Muscle layer of colon (tissue), 2 donors: ENCODE measurements around the gene GNB2.

Source experiments
- H3K27ac ChIP-seq: one replicate; pipeline ENCODE4 v1.7.0; 2013; ENCODE audit warnings: low read depth, mild to moderate bottlenecking, low read length, moderate library complexity
- H3K27me3 ChIP-seq, 2 donors: one replicate each; pipeline ENCODE4 v1.7.0; 2013; ENCODE audit warnings: low read length in 2 of 2, mild to moderate bottlenecking in 2 of 2; ENCODE audit not compliant: insufficient read depth in 2 of 2, control insufficient read depth in 1 of 2
- H3K36me3 ChIP-seq: one replicate; pipeline ENCODE4 v1.7.0; 2013; ENCODE audit warnings: mild to moderate bottlenecking, low read length; ENCODE audit not compliant: insufficient read depth
- H3K4me1 ChIP-seq: one replicate; pipeline ENCODE4 v1.7.0; 2013; ENCODE audit warnings: mild to moderate bottlenecking, low read length; ENCODE audit not compliant: insufficient read depth
- H3K4me3 ChIP-seq, 2 donors: one replicate each; pipeline ENCODE4 v1.7.0; 2013; ENCODE audit warnings: low read length in 2 of 2, low read depth in 1 of 2, mild to moderate bottlenecking in 1 of 2, moderate library complexity in 1 of 2
- H3K9ac ChIP-seq: one replicate; pipeline ENCODE4 v1.7.0; 2013; ENCODE audit warnings: low read length
- H3K9me3 ChIP-seq: one replicate; pipeline ENCODE4 v1.7.0; 2013; ENCODE audit warnings: mild to moderate bottlenecking, low read length
- donor health status: abdominal sarcoma.
- donor health status: Adenocarcinoma of cecum.

GNB2 gene

GRCh38 chr7:100673302-100673941 lies at the start of gene GNB2:
GNB2 (plus strand) TSS chr7:100673740; CDS start chr7:100676266, 2,526 bp downstream.
- Histone ChIP-seq H3K36me3 (peaks cover 20% of the 10 kb centered on the region), H3K9me3 (no peaks in the 10 kb centered on the region), H3K4me1 (peaks cover 8% of the 10 kb centered on the region), H3K9ac (peak within 1 kb of the TSS; percentile 61), H3K27ac (peak within 1 kb of the TSS; percentile 98), H3K4me3 (peak within 1 kb of the TSS; percentile 81 to 83), H3K27me3 (no peaks in the 10 kb centered on the region)

- Histone ChIP-seq H3K27ac (no peak overlapping the region), H3K9ac (no peak overlapping the region), H3K4me1 (no peaks in the 10 kb centered on the region), H3K27me3 (peaks cover 0 to 16% of the 10 kb centered on the region in 2 donors), H3K36me3 (no peaks in the 10 kb centered on the region), H3K9me3 (no peaks in the 10 kb centered on the region), H3K4me3 (no peak overlapping the region)
Observed at GRCh38 chr7:100623951-100624824, 49.4 kb upstream of the GNB2 start.

DNA sequence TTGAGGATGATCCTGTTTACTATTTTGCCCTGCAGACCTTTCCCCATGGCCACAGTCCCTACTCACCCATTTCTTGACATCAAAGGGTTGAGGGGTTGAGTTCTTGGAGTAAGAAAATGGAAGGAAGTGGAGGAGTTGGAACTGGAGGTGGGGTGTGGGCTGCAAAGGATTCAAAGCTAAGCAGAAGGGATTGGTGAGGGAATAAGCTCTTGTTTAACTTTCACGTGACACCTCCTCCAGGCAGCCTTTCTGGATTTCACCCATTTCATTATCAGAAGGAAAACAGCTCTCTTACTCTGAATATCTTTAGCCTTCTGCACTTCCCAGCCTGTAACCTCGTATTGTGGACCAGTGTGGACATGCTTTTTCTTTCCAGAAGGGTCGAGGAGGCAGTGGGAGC lies 47.5 kb upstream of the GNB2 start:
- Histone ChIP-seq H3K9me3 (no peaks in the 10 kb centered on the region), H3K9ac (no peak overlapping the region), H3K4me3 (peak overlapping the region in 1 of 2 donors; percentile 32), H3K27me3 (peaks cover 0 to 21% of the 10 kb centered on the region in 2 donors), H3K36me3 (no peaks in the 10 kb centered on the region), H3K4me1 (no peaks in the 10 kb centered on the region), H3K27ac (no peak overlapping the region)

DNA sequence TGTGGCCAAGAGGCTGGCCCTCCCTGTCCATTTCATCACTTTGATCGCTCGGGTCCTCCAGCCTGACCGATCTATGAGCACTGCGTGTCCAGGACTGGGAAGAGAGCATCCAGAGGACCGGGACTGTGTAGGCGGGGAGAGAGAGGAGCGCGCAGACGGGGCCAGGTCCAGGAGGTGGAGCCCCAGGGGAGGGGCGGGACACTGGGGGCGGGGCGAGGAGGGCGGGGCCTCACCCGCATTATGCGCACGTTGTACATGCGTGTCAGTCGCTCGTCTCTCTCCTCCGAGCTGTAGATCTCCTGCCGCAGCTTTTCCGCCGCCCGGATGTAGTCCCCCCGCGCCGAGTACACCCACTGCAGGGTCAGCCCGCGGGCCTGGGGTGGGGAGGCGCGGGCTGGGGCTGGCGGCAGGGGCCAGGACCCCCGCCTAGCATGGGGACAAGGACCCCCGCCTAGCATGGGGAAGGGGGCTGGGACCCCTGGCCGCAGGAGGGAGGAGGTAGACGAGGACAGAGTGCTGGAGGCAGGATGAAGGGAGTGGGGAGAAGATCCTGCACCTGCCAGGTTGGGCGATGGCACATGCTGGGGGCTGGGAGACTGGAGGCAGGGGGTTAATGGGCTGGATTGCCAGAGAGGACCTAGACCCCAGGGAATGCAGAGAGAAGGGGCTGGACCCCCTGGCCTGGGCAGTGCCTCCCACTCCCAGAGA lies 46.9 kb upstream of the GNB2 start:
- Histone ChIP-seq H3K27ac (no peak overlapping the region), H3K27me3 (peaks cover 0 to 23% of the 10 kb centered on the region in 2 donors), H3K4me1 (no peaks in the 10 kb centered on the region), H3K9me3 (no peaks in the 10 kb centered on the region), H3K36me3 (no peaks in the 10 kb centered on the region), H3K9ac (no peak overlapping the region), H3K4me3 (peak overlapping the region in 1 of 2 donors; percentile 32)

DNA sequence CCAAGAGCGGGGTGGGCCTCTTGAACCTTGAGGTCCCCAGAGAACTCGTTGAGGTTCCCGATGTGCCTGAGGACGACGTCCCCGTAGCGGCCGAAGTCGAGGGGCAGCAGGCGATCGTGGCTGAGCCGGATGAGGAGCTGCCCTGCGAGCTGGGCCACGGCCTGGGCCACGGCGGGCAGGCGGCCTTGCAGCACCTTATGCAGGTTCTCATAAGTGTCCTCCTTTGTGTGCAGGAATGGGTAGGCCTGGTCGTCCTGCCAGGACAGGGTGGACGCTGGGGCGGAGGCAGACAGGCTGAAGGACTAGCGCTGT lies 46.3 kb upstream of the GNB2 start:
- Histone ChIP-seq H3K36me3 (no peaks in the 10 kb centered on the region), H3K9ac (no peak overlapping the region), H3K4me1 (no peaks in the 10 kb centered on the region), H3K4me3 (no peak overlapping the region), H3K27me3 (peaks cover 0 to 28% of the 10 kb centered on the region in 2 donors), H3K9me3 (no peaks in the 10 kb centered on the region), H3K27ac (no peak overlapping the region)

DNA sequence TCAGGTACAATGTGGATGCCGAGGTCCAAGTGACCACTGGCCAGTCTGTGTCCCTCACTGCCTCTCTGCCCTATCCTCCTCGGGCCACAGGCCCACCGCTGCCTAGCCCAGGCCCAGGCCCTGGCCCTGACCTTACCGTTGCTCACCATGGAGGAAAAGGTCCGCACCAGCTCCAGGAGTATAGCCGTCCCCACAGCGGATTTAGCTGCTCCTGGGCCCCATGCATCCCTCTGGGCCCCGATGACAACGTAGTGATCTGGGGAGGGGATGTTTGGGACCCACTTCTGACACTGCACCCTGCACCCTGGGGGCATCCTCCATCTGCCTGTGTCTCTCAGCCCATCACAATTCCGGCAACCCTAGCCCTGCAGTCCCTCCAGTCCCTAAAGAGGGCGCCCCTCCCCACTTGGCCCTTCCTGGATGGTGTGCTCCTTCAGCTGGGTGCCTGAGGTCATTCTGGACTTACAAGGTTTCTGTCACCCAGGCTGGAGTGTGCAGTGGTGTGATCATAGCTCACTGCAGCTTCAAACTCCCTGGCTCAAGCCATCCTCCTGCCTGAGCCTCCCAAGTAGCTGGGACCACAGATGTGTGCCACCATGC lies 44.3 kb upstream of the GNB2 start:
- no peak overlapping the region for H3K9ac ChIP-seq

DNA sequence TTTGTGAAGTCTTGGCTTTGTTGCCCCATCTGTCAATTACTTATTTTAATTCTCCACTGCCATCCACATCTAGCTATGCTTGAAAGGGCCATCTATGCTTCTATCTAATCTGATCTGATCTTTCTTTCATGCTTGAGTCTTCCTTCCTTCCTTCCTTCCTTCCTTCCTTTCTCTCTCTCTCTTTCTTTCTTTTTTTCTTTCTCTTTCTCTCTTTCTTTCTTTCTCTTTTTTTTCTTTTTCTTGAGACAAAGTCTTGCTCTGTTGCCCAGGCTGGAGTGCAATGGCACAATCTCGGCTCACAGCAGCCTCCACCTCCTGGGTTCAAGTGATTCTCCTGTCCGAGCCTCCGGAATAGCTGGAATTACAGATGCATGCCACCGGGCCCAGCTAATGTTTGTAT lies 43.5 kb upstream of the GNB2 start:
- Histone ChIP-seq H3K36me3 (no peaks in the 10 kb centered on the region), H3K9ac (no peak overlapping the region), H3K9me3 (no peaks in the 10 kb centered on the region), H3K27ac (no peak overlapping the region), H3K4me3 (no peak overlapping the region), H3K4me1 (peaks cover 12% of the 10 kb centered on the region), H3K27me3 (peaks cover 6 to 49% of the 10 kb centered on the region in 2 donors)

More for the DNA sequence above, 44.3 kb upstream of the GNB2 start:
- no peaks in the 10 kb centered on the region for H3K36me3 ChIP-seq
- no peaks in the 10 kb centered on the region for H3K9me3 ChIP-seq
- H3K4me1 ChIP-seq: peaks cover 12% of the 10 kb centered on the region
- no peak overlapping the region for H3K27ac ChIP-seq
- peaks cover 6 to 48% of the 10 kb centered on the region in 2 donors for H3K27me3 ChIP-seq
- H3K4me3 ChIP-seq: no peak overlapping the region

DNA sequence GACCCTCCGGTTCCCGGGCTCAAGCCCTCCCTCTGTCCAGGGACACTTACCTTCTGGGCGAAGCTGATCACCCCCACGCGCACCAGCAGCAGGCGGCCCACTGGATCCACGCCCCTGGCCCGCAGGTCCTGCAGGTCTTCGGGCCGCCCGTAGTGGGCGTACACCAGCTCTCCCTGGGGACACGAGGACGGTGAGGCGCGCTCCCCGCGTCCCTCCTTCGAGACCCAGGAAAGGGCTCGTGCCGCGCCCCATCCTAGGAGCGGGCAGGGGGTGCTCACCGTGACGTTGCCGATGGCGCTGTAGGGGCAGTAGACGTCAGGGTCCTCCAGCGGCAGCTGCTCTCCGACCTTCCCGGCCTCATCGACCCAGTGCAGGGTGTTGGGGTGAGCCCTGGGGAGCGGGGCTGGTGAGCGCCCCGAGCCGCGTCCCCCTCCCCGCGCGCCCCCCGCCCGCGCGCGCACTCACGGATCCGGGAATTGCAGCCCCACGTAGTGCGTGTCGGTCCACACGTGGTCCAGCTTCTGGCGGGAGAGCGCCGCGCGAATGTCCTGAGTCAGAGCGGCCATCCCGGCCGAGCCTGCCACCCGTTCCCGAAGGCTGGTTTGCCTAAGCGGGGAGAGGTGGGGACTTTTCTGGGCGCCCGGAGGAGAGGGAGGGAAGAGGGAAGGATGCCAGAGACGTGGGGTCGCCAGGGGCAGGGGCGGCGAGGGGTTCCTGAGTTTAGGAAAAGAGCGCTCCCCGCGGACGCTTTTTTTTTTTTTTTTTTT lies 40.4 kb upstream of the GNB2 start:
- no peak overlapping the region for H3K27ac ChIP-seq

DNA sequence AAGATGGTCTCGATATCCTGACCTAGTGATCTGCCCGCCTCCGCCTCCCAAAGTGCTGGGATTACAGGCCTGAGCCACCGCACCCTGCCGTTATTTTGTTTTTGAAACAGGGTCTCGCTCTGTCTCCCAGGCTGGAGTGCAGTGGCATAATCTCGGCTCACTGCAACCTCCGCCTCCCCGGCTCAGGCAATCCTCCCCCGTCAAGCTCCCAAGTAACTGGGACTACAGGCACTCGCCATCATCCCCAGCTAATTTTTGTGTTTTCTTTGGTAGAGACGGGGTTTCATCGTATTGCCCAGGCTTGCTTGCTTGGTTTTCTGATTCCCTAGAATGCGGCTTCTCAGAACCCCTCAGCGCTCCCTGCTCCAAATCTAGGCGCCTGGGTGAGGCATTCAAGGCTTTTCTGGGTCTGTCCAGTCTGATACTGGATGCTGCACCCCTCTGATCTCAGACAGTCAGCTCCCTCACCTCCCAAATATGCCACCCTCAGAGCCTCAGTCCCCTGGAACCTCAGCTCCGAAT lies 33.5 kb upstream of the GNB2 start:
- no peaks in the 10 kb centered on the region for H3K36me3 ChIP-seq
- no peaks in the 10 kb centered on the region for H3K9me3 ChIP-seq
- H3K27ac ChIP-seq: no peak overlapping the region
- no peak overlapping the region for H3K4me3 ChIP-seq
- no peaks in the 10 kb centered on the region for H3K4me1 ChIP-seq
- H3K9ac ChIP-seq: no peak overlapping the region
- H3K27me3 ChIP-seq: peaks cover 0 to 27% of the 10 kb centered on the region in 2 donors

More for the DNA sequence above, 40.4 kb upstream of the GNB2 start:
- Histone ChIP-seq H3K4me1 (peaks cover 12% of the 10 kb centered on the region), H3K27me3 (peaks cover 6 to 33% of the 10 kb centered on the region in 2 donors), H3K9ac (no peak overlapping the region), H3K9me3 (no peaks in the 10 kb centered on the region), H3K4me3 (peak overlapping the region; percentile 41 to 42), H3K36me3 (no peaks in the 10 kb centered on the region)

DNA sequence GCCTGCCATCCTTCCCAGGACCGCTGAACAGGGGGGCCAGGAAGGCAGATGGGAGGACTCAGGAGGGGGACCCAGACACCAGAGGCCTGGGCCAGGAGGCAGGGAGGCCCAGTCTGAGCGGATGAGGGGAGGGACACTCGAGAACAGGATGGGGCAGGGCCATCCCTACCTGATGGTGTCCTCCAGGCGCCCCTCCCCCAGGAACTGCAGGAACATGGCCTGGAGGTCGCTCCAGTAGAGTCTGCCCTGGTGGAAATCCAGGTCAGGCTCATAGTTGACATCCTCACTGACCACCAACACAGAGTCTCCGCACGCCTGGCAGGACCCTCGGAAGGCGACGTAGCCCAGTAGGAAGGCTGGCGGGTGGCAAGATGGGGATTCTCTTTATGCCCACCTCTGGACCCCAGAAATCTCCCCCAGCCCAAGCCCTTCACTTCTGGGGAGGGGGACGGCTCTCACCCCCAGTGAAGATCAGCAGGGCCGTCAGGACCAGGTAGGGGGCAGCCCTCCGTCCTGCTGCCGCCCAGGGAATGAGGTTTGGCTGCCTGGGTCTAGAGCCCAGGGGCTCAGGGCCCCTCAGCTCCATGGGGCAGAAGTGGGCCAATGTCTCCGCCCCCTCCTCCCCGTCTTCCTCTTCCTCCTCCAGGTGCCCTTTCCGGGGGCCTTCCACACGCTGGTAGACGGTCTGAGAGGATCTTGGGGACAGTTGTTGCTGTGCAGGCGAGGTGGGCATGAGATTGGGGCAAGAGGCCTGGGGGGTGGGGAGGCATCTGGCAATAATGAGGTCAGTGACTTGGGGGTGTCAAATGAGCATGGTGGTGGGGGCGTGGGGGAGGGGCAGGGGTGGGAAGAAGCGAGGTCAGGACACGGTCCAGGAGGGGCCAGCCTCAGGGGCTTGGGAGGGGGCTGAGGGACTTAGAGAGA lies 32.8 kb upstream of the GNB2 start:
- H3K4me3 ChIP-seq: no peak overlapping the region
- H3K36me3 ChIP-seq: no peaks in the 10 kb centered on the region
- H3K9me3 ChIP-seq: no peaks in the 10 kb centered on the region
- no peak overlapping the region for H3K9ac ChIP-seq
- H3K4me1 ChIP-seq: no peaks in the 10 kb centered on the region
- no peak overlapping the region for H3K27ac ChIP-seq
- peaks cover 0 to 27% of the 10 kb centered on the region in 2 donors for H3K27me3 ChIP-seq
